Stimulated activated CD4-positive, alpha-beta T cell treated with anti-CD3 and anti-CD28 coated beads, Interleukin-12 subunit alpha, Interleukin-12 subunit beta, amount 100 ng/mL, for 48 hours (primary cell): ENCODE measurements around the gene METTL26.

Source experiments
- DNase-seq, 3 donors: peaks; one replicate each; pipeline ENCODE4 v3.0.0-alpha.2; 2020; ENCODE audit warnings: low read depth in 2 of 3, low spot score in 1 of 3

The METTL26 gene

DNA sequence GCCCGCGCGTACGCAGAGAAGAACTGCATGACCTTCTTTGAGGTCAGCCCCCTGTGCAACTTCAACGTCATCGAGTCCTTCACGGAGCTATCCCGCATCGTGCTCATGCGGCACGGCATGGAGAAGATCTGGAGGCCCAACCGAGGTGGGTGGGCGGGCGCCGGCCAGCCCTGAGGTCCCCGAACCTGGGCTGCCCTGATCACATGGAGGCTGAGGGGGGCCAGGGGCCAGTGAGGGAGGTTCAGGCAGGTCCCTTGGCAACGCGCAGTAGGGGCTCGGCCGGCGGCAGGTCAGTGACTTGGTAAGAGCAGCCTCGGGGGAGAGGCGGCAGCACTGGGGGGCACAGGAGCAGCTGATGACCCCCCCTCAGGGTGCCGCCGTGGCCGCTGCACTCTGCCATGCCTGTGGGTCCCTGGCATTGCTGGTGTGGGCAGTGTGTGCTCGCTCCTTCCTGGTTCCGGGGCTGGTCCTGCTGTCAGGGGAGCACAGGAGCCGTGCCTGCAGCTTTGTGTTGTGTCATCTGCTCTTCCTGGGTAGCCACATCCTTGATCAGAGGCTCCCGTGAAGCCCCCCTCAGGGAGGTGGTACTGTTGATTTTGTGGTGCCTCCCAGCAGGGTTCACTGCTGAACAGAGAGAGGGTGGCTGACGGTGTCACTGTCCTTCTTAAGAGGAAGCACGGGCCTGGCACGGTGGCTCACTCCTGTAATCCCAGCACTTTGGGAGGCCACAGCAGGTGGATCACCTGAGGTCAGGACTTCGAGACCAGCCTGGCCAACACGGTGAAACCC, 9.9 kb downstream of the METTL26 start:
- no peak for DNase-seq

DNA sequence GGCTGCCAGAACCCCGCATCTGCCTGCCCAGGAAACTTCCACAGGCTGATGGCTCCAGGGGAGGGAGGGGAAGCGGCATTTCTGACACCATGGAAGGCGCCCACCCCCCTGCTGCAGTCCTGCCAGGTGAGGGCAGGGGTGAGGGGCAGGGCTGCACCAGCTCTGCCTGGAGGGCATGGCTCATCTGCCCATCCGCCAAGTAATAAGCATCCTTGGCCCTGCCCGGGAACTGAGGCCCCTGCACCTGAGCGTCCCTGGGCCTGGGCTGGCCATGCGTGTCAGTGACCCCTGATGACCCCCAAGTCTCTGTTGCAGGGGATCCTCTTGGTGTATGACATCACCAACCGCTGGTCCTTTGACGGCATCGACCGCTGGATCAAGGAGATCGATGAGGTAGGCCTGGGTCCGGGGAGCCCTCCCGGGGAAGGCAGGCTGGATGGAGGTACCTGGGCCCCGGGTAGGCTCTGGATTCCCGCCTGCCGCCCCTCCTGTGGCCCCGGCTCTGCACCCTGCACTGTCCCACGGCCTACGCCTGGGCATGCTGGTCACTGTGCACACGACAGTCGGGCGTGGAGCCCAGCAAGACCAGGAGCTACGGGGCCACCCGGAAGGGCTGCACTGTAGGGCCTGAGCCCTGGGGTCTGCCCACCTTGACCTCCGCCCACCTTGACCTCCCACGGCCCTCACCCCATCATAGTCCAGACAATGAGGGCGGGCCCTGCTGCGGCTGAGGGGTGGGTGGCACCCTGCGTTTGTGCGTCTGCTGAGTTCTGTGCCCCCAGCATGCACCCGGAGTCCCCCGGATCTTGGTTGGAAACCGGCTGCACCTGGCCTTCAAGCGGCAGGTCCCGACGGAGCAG, 10.8 kb downstream of the METTL26 start:
- no peak for DNase-seq

DNA sequence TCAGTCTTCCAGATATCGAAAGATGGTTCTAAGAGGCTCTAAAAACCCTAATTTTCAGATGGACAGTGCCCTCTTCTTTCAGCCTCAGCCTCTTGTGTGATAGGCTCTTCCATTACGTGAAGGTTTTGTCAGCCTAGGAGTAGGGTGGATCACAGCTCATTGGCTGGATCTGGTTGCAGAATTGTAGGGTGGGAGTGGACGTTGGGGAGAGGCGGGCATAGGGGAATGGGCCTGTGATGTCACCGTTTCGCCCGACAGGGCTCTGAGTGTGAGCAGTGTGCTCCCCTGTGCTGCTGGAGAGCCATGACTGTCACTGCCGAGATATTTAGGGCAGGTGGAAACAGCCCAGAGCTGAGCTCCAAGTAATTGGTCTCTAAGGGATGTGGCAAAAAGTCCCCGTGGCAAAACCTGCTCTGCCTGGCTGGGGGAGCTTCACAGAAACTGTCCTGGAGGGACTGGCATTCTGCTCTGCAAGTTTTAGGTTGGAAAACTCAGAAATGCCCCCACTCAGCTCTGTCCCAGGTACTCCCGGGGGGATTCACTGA, 11.5 kb downstream of the METTL26 start:
- no peak for DNase-seq

DNA sequence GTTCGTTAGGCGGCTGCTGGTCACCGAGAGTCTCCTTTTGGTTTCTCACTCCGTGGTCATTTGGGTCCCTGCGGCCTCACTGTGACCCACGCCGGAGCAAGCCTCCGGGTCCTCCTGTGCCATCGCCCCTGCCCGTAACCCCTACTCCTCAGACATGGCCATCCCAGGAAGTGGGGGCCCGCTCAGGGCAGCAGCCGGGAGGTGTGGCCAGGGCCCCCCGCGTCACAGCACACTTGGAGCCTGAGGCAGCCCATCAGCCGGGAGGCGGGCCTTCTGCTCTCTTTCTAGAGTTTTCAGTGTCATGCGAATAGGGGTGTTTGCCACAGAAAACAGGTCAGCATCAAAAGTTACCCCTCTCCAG, 13.2 kb downstream of the METTL26 start:
- no peak for DNase-seq

DNA sequence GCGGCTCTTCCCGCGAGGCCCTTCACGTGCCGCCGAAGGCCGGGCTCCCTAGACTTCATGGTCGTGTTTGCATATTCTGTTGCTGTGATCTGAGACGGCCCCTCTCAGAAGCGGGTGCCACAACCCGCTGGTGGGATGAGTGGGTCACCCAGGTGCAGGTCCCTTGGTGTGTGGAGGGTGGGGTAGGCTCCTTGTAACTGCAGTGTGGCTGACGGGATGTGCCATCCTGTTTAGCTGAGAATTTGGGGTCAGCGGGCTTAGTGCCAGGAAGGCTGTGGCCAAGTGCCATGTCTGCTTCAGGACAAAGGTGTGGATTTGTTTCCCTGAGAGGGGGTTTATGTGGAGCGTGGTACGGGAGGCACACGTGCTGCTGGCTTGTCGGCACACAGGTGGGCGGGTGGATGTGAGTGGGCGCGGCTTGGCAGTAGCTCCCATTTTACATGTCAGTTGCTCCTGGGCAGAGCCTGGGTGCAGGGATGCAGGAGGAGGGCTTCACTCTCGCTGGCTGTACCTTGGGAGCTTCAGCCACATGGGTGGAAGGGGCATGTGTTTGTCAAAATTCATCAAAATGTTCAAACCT, 14.5 kb downstream of the METTL26 start:
- DNase-seq, result no peak

DNA sequence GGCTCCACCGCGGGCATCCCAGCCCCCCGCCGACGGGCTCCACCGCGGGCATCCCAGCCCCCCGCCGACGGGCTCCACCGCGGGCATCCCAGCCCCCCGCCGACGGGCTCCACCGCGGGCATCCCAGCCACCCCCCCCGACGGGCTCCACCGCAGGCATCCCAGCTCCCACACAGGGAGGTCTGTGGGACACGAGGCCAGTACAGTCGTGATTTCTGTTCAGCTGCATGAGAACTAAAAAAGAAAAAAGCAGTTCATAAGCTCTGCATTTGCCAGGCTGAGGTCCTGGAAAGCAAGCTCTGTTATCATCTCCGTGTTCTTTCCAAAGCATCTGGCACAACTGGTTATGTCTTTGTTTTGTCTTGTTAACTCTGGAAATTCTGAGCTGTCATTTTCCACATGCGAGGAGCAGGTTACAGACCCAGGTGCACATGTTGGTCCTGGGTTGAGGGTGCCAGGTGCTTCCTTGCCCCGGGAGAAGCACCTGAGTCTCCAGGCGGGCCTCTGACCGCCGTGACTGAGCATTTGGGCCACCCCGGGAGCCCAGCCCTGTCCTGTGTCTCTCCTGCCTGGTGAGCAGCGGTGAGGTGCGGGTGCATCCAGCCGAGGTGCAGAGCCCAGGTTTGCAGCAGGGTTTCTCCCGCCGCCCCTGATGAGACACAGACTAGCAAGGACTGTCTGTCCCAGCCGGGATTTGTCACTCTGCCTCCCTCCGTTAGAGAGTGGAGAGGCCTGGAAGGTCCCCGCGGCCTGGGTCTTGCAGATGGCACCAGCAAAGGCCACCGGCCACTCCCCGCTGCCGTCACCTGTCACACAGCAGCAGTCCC, 15.2 kb downstream of the METTL26 start:
- no peak for DNase-seq

DNA sequence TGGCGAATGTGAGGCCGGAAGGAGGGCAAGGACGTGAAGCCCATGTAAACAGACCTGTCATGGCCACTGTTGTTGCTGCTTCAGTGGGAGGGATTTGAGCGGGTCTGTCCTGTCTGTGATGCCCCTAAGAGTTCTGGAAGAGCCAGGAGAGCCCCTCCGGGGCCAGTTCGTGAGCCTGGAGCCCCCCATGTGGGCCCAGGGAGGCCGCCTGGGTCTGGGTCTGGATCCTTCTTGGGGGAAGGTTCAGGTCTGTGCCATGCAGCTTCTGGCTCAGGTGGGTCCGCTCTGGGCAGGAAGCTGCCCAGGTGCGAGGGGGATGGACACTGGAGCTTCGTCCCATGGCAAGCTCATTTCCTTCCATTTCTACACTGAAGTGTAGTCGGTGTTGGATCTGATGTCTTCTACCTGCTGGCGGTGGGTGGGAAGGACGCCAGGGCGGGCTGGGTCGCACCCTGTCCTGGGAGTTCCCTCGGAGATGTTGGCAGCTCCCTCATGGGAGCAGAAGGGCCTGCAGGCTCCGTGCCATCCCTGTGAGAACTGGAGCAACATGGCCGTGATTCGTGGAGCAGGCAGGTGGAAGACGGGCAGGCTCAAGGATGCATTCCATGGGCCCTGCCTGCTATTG, 16.5 kb downstream of the METTL26 start:
- no peak for DNase-seq

DNA sequence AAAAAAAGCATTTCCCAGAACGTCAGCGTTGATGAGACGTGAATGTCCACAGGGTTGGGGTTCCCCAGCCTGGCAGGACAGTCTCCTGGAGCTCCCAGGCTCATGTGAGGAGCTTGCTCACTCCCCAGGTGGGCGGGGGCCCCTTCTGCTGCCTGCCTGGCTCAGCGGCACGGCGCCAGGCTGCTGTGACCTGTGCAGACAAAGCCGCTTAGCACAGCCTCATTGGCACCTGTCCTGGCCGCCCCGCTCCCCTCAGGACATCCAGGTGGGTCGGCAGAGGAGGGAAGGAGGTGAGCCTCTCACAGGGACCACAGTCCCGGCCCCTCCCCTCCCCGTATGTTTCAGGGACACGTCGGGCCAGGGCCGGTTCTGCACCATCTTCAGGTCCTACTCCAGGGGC, 18.2 kb downstream of the METTL26 start:
- no peak for DNase-seq

DNA sequence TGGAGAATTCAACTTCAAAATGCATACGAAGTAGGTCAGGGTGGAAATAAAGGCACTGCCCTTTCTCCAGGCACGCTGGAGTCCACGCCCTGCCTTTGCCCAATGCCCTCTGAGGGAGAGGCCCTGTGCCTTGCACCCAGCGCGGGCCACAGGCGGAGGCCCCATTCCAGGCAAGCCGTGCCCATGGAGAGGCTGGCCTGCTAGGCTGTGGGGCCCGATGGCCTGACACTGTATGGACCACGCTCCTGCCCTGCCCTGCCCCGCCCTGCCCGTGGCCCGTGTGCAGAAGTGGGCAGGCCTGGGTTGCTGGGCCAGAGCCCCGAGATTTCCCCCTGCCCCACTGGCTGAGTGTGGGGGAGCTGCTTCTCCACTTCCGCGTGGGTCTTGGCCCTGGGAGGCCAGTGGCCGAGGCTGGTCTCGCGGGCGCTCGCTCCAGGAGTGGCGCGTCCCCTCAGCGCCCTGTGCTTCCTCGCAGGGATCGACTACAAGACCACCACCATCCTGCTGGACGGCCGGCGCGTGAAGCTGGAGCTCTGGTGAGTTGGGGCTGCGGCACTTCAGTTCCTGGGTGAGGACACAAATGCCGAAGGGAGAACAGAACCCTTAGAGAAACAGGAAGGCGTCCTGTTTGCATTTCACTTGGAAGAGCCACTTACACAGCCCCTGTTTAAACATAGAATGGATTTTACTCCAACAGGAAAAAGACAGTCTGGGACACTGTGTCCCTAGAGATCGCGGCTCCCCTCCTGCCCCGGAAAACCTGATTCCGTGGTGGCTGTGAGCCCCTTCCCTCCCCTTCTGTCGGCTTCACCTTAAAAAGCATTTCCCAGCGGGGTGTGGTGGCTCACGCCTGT, 19.1 kb downstream of the METTL26 start:
- no peak for DNase-seq

DNA sequence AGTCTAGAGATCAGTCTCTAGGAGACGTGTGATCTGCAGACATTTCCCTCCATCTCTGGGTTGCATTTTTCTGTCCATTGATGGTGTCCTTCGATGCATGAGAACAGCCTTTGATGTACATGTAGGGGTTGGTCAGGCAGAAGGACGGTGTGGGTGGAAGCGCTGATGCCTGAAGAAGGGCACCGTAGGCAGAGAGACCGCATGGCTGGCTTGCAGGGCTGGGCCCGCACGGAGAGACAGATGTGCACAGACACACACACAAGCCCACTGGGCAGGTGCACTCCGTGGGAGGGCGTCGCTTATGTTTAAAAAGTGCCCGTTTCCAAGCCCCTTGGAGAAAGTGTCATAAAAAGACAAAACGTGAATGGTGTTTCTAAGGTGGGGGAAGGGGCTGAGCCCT, 21.0 kb downstream of the METTL26 start:
- no peak for DNase-seq

DNA sequence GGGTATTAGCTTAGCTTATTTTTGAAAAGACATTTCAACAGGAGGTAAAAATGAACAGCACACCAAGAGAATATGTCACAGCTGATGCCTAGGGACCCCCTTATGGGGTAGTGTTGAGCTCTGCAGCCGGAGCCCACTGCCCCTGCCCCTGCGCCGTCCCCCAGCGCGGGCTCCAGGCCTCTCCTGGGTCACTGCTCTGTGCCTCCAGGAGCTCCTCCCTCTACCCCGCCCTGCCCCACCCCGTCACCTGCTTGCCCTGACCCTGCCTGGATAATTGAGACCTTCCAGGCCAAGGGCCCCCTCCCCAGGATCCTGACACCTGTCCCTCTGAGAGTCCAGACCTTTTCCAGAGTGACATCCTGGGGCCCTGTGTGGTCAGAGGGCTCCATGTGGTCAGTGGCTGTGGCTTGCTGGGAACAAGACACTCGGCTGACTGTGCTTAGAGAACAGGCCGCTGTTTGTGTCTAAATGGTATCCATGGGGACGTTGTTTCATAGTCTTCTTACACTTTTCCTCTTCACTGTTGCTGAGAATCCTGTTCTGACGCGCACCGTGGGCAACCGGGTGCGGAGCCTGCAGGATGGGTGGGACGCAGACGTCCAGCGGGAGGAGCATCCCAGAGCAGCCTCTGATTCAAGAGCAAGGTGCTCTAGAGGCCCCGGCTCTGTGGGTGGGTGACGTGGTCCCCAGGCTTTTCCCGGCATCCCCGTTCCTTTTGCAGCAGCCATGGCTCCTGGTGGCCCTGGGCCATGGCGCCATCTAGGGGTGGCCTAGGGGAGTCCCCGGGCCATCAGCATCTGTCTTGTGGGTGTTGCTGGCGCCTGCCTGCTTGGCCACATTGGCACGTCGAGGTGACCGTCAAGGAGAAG, 25.4 kb downstream of the METTL26 start:
- peak; percentile 36 to 58 (median 56) for DNase-seq

DNA sequence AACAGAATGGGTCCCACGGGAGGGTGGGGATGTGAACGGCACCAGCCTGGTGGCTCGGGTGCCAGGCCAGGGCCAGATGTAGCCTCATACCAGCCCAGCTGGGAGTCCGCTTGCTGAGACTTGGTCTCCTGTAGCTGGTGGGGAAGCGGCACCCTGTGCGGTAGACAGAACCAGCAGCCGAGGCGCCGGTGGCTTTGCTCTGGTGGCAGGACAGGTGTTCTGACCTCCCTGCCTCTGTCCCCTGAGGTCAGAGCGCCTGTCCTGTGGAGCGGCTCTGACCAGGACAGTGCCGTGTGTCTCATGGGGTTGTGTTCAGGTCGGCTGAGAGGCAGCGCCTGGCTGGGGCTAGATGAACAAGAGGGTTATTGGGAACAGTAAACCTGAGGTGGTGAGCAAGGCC, 26.1 kb downstream of the METTL26 start:
- no peak for DNase-seq

DNA sequence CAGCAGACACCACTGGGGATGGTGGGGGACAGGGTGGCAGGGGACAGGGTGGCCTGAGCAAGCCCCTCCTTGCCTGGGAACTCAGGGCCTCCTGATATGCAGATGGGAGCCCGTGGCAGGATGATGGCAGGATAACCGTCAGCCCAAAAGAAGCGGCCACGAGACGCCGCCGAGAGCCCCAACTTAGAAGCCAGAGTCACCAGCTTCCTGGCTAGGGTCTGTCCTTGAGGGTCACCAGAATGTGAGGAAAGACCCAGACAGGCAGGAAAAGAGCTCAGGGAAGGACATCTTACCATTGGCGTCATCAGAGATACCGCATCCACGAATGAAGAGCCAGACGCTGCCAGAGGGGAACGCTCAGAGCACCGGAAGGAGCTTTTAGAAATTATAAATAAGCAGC, 26.8 kb downstream of the METTL26 start:
- DNase-seq, result no peak

DNA sequence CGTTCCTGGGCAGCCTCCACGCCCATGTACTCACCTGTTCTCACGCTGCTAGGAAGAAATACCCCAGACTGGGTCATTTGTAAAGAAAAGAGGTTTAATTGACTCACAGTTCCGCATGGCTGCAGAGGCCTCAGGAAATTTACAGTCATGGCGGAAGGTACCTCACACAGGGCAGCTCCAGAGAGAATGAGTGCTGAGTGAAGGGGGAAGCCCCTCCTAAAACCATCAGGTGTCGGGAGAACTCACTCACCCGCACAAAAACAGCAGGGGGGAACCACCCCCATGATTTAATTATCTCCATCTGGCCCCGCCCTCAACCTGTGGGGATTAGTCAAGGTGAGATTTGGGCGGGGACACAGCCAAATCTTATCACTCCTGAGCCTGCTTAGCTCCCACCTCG, 28.1 kb downstream of the METTL26 start:
- DNase-seq, result peak in 2 of 3 donors; percentile 36 to 57

DNA sequence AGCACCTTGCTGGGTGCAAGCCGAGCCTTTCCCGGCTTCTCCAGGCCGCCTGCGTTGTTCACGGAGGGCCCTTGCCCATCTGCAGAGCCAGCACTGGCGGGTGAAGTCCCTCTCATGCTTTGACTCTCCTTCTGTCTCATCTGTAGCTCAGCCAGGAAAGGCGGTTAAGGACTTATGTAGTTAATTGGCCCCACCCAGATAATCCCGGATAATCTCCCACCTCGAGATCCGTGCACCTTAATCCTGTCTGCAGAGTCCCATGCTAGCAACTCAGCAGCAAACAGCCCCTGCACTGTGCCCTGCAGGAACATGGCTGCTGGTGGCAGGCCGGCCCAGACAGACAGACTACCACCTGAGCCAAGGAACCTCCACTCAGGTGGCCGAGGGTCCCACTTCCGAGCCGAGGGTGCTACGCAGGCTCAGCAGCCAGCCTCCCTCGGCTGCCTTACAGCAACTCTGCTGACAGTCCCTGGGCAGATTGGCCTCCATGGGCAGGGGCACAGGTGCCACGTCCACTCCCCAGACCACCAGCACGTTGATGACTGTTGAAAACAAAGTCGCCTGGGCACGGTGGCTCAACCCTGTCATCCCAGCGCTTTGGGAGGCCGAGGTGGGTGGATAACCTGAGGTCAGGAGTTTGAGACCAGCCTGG, 29.3 kb downstream of the METTL26 start:
- no peak for DNase-seq

DNA sequence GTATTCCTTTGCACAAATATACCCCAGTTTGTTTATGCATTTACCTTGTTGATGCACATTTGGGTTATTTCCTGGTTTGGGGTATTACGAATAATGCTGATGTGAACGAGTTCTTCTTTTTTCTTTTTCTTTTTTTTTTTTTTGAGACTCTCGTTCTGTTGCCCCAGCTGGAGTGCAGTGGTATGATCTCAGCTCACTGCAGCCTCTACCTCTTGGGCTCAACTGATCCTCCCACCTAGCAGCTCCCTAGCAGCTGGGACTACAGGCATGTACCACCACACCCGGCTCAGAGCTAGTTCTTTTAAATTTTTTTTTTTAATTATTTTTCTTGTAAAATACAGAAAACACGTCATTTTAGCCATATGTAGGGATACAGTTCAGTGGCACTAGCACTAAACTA, 32.2 kb downstream of the METTL26 start:
- DNase-seq, result no peak

DNA sequence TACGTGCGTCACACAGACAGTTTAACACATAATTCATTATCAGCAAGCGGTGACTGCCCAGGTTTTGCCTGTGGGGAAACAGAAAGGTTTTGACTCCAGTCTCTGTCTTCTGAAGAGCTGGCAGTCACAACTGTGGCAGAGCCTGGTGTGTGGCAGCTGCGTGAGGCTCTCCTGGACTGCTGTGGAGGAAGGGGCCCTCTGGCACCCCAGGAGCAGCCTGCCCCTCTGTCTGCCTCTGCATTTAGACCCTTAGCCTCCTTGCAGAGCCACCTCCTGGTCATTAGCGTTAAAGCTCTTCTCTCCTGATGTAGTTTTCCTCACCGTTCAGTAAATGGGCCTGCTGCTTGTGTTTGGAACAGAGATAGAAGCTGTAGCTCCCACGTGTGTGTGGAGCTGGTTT, 35.3 kb downstream of the METTL26 start:
- DNase-seq, result no peak
